NCI-H1417 treated with DMSO at 0.1 percent for 48 hours (cell line): ENCODE measurements around the gene SLC38A10.

Experiments
- DNase-seq: peaks from one replicate; lab custom pipeline; 2025; lab: John Stamatoyannopoulos, UW

The SLC38A10 gene

DNA sequence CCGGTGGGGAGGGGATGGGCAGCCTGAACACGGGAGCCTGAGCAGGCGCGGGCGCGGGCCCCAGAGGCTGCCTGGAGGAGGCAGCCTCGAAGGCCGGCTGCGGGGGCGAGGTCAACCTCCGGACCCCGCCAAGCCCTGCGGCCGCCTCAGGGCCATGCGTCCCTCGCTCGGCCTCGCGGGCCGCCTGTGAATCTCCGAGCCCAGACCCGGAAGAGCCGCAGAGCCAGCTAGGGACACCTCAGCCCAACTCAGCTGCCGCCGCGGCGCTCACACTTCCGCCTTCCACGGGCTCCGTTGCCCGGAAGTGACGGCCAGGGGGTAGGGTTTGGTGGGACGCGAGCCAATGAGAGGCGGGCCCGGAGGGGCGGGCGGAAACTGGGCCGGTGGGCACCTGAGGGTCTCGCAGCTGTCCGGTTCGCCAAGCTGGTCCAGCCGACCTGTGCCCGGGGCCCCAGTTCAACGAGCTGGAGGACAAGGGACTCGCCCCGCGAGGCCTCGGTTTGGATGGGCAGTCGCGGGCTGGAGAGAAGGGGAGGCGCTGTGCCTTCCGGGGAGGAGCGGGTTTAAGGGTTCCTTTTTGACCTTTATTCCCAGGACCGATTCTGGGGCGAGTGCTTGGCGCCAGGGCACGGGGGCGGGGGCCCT lies at the start of gene SLC38A10:
Gene SLC38A10 (minus strand): TSS at position 277 of the 645 bp plus-strand sequence. CDS start 386 bp downstream, outside the sequence.
- DNase-seq, result peak; percentile 26

DNA sequence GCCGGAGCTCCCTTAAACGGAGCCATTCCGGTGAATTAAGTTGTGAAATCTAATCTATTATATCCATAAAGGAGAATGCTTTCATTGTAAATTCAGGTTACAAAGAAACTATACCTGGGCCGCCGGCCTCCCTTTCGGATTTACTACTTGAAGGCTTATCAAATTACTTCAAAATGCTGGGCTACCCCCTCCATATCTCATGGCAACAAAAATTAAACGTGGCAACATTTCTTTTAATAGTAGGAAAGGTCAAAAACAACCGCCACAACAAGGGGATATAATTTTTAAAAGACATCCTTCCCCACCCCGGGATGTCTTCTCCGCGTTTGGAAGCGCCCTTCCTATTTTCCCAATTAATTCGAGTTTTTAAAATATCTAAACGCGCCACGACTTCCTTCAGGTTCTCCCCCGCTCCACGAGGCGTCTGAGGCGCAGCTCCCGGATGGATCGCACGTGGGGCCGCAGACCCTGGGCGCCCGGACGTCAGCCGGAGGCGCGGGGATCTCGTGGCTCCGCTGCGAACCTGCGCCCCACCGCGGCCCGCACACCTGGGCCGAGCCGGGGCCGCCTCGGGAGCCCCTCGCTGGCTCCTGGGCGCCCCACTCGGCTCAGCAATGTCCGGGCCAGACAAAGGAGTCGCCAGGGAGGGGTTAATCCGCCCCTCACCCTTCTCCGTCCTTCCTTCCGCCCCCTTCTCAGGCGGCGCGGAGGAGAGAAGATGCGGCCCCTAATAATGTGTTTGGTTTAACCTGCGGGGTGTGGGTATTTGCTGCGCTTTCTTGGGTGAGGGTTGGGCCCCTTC lies 47.4 kb upstream of the SLC38A10 start:
- DNase-seq, result no peak

DNA sequence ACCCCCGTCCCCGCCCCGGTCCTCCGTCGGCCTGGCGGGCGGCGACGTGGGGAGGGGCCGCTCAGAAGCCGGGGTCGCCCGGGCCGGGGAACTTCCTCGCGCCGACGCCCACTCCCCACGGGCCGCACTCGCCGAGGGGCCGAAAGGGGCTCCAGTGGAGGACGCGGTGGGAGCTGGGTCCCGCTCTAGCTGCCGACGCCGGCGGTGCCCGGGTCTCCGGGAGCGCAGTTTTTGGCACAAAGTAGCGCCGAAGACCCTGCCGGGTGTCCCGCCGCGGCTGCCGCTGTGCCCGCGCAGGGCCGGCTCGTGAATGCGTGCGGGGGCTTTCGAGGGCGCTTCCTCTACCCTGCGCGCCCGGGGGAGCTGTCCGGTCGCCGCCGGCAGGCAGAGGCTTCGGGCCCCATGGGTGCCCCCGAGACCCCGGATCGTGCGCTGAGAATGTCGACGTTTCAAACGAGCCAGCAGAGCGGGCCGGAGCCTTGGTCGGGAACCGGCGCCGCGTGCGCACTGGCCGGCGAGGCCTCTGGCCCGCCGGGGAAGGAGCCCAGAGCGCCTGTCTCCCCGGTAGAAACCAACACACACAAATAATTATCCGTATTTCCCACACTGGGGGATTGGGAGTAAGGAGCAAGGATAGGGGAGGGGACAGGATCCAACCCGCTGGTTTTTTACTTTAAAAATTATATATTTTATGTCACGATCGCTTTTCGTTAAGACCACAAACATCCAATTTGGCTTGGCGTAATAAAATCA lies 46.6 kb upstream of the SLC38A10 start:
- DNase-seq, result no peak

DNA sequence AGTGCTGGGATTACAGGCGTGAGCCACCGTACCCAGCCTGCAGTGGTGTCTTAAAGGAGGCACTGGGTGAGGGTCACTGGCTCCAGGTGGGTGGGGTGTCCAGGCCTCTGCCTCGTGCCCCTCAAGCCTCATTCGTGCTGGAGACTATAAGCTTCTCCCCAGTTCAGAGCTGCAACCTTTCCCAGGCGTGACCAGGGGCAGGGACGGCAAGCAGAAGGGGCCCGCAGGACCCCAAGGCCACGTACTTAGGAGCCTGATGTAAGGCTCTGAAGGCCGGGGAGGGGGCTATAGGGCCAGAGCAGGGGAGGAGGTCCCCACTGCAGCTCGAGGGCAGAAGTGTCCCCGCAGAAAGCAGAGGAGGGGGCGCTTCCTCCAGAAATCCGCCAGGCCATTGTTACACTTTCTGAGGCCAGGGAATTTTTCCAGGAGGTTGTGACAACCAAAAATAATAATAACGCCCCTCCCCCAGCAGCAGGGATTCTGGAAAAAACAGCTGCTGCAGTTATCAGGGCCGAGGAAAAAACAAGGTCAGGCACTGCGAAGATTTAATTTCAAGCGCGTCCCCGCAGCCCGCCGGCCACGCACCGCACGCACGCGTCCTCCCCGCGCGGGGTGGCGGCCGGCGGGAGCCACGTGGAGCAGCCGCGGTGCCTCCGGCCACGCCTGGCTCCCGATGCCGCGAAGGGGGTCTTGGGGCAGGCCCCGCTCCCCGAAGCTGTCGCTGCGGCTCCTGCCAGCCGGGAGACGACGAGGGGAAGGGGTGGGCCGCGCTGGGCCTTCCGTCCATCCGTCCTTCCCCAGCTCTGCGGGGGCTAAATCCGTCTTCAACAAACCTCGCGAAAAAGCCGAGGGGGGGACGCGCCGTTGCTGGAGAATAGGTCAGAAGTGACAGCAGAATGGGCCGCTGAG lies 45.8 kb upstream of the SLC38A10 start:
- no peak for DNase-seq

DNA sequence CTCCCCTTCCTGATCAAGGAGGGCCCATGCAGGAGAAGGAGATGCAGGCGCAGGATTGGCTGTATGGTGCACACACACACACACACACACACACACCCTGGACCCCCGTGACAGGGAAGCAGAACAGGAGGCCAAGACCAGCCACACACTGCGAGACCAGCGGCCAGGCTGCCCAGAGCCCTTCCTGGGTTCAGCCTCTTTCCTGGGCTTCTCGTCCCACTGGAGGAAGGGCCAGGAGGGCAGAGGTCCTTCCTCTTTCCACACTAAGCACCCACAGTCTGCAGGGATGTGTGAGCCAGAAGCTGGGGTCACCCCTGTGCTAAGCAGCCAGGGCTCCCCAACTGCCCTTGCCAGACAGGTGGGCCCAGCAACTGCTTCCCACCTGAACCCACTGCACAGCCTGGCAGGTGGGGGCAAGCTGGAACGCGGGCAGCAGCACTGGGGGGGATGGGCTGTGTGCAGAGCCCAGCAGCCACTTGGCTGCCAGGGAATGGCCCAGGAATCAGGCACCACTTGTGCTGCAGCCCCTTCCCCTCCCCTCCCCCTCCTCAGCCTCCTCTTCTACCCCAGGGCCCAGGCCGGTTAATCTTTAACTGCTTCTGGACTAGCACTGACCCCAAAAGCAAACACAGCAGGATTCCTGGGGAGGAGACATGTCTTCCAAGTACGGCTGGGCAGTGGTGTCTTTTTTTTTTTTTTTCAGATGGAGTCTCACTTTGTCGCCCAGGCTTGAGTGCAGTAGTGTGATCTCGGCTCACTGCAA lies 44.6 kb upstream of the SLC38A10 start:
- no peak for DNase-seq

DNA sequence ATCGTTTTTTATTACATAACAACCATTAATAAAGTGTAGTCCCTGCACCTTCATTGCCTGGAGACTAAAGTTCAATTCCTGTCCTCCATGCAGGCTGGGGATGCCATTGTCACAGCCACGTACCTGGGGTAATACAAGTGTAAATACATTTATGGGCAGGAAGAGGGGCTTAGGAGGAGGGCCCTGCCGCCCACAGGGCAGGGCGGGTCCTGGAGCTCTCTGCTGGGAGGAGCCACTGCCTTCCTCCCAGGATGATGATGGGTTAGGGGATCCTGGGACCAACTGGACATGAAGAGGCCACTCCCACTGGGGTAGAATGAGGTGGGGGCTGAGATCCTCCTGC lies 44.1 kb upstream of the SLC38A10 start:
- no peak for DNase-seq

DNA sequence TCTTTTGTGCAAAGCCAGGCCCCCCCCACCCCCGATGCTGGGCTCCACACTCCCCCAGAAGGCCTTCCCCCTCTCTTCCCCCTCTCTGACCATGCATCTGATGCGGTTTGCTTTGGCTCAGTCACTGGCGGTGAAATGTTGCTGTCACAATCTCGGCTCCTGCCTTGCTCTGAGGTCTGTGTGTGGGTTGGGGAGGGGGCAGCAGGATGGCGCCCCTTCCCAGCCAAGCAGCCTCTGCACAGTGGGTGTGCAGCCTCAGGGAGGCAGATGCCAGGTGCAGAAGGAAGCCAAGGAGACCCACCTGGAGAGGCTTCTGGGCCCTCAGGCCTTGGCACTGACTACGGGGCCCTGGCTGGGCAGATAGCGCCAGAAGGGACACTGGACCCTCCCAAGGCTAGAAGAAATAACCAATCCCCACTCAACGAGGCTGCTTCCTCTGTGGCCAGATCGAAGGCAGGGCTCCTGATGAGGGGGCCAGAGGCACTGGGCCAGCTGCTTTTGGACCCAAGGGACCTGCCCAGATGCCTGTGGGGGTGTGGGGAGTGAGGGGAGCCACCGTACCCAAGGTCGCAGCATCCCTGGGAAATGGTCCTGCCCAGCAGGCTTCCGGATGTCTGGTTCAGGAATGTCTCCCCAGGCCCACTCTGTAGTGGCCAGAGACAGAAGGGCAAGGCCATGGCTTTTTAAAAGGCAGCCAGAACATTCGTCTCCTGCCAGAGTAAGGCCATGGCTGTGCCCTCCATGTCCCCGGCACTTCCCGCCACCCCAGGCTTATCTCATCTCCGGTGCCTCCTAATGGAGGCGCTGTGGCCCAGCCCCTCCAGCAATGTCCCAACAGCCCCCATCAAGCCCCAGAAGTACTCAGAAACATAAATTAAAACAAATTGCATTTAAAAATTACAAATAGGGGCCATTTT lies 43.4 kb upstream of the SLC38A10 start:
- DNase-seq, result no peak

DNA sequence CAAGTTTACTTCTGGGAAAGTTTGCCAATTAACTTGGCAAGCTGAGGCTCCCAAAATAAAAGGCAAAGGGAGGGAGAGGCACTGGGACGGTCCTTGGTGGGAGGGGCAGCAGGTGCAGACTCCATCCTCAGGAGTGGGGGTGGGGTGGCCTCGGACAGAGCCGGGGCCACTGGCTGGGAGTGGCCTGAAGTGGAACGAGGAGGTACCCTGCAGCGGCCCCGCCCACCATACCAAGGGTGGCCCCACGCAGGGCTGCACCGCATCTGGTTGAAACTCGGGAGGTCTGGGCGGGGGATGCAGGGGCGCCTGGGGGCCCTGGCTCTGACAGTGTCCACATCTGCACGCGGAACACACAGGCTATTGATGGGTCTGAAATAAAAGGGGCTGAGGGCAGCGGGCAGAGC lies 42.4 kb upstream of the SLC38A10 start:
- DNase-seq, result no peak

DNA sequence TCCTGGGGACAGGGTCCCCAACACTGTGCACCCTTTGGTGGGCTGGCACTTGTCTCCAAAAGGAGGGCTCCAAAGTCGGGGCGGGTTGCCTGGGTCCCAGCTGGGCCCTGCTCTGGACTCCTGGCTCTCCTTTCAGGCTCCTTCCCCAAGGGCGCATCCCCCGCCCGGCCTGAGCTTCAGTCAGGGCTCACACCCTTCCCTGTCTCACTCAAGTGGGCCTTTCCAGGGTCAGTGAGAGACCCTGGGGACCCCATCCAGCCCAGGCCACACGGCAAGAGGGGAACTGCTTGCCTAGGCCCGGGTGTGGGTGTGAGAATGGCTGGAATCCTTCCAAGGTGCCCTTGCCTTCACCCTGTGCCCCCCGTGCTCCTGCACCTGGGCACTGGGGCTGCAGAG lies 41.8 kb upstream of the SLC38A10 start:
- no peak for DNase-seq

DNA sequence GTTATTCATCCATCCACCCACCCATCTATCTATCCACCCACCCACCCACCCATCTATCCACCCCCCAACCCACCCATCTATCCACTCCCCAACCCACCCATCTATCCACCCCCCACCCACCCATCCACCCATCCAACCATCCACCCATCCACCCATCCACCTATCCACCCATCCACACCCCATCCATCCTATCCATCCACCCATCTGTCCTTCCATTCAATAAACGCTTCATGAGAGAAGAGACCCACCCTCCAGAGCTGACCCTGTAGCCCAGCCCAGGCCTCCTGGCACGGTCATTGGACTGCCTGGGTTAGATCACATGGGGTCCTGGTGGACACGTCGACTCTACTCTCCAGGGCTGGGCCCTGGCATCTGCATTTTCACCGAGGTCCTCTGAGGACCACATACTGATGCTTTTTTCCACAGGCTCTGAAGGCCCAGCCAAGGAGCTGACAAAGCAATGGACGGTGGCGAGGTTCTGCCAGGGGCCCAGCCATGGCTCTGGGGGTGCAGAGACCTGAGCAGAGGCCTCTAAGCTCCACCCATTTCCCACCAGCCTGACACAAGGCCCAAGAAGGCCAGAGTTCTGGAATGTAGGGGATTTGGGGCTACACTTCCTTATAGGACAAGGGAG lies 41.3 kb upstream of the SLC38A10 start:
- no peak for DNase-seq

DNA sequence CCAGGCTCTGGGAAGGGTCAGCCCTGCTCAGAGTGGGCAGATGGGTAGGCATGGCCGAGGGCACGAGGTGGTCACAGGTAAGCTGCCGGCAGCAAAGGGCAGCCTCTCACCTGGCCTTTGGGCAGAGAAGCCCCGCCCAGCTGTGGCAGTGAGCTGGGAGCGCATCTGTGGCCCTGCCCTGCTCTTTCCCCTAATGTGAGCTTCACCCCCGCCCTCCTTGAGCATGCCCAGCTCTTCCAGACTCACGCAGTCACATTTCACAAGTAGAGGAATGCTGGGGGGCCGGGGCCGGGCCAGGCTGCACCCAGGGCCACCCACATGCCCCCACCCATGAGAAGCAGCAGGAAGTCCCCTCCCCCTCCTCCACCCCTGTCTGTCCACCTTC lies 40.7 kb upstream of the SLC38A10 start:
- DNase-seq, result no peak

DNA sequence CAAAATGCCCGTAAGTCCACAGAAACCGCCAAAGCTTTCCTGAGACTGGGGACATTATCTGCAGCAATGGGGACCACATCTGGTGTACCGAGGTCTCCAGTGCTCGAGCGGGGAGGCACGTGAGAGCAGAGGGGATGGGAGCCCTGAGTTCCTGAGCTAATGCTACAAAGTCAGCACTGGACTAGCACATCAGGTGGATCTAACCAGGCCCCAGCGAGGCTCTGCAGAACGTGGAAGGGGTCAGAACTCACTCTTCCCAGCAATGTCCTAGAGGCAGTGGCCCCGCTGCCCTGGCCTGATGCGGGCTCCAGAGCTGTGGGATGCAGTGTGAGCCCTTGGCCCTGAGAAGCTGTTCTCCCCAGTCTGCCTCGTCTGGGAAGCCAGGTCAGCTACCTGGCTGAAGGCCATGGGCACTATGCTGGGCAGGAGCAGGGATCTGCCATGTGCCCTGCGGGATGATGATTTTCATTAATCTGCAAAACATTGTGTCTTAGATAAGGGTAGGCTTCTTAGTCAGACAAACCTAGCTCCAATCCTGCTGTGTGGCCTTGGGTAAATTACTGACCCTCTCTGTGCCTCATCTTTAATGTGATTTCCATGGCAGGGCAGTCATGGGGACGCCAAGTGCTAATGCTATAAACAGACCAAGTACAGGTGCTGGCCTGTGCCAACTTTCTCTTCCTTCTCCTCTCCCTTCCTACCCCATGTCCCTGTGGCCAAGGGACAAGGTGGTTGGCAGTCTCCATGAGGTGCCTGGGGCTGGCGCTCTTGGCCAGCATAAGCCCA lies 40.1 kb upstream of the SLC38A10 start:
- no peak for DNase-seq

DNA sequence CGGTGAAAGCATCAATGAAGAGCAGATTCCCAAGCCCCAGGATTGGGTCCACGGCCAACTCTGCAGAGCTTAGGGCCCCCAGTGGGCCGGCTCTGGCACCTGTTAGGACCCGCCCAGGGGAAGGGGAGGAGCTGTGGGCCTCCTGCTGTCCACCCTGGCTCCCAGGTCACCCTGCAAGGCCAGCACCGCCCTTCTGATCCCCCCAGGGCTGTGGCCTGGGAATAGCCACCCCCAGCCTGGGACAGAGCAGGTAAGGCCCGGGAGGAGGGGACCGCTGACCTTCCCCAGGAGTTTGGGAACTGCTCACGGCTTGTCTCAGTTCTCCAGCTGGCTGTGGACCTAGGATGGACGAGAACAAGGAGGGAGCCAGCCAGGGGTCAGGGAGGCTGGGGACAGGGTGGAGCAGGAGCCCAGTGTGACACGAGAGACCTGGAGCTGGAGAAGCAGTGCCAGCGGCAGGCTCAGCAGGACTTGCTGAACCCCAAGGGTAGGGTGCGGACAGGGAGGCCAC lies 39.3 kb upstream of the SLC38A10 start:
- no peak for DNase-seq

DNA sequence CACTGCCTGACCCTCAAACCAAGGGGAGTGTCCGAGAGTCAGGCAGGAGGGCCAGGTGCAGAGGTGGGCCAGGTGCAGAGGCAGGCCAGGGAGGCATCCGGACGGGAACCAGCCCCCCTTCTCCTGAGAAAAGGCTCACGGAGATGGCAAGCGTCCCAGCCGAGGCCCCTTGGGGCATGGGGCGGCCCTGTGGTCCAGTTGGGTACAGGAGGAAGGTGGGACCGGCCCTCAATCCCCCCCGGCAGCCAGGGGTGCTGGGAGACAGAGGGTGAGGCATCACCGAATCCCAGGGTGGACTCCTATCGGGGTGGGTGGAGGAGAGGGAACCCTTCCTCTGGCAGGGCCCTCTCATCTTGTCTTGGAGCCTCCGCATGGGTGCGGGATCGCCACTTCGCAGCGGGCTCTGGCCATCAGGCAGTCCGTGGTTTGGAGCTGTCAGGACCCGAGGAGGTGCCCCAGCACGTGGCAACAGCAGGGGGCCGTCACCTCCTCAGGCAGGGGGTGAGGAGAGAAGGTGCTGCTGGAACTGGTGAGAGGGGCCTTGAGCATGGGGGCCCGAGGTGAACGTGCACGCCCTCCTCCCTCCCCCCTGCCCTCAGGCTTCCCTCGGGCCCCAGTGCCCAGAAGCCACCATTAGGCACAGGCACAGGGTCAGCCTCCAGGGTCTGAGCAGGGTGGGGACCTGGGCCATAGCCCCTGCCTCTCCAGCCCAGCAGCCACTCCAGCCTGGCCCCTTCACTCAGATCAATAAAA lies 38.7 kb upstream of the SLC38A10 start:
- no peak for DNase-seq

DNA sequence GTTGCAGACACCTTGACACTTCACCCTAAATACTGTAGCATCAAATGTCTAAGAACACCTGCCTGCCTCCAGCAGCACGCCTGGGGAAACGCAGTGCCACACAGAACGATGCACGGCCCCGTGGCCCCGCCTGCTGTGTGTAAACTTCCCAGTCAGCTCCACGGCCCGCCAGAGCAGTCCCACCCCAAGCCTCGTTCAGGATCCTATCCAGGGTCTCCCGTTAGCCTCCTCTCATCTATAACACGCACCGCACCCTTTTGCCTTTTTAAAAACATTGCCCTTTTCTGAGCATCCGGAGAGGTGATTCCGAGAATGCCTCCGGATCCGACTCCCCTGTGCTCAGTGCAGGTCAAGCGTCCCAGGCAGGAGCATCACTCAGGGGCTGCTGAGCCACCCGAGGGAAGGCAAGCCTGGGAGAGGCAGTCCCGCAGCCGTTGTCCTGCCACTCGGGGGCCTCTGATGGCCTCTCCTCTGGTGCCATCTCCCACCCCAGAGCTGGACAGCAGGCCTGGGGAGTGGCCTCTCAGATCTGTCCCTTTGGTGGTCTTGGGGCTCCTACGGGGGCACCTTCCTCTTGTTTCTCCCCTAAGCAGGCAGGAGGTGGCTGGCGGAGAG lies 37.9 kb upstream of the SLC38A10 start:
- no peak for DNase-seq

DNA sequence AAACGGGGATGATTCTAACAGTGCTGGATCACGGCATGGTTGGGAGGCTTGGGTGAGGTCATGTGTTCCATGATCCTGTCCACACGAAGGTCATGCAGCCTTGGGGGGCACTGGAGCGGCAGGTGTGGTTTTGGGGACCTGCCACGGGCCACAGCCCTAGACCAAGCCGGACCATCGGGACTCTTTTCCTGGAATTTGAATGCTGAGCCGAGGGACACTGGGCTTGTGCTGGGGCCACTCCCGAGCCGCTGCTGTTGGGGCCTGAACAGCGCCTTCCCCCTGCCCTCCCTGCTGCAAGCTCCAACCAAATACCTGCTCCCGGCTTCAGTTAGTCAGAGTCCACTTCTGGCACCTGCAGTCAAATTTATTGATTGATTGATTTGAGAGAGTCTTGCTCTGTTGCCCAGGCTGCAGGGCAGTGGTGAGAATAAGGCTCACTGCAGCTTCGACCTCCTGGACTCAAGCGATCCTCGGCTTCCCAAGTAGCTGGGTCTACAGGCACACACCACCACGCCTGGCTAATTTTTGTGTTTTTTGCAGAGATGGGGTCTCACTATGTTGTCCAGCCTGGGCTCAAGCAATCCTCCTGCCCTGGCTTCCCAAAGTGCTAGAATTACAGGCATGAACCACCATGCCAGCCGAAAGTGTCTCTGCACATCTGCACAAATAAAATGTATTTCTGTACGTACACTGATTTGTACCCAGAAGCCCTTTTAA lies 37.2 kb upstream of the SLC38A10 start:
- DNase-seq, result no peak

DNA sequence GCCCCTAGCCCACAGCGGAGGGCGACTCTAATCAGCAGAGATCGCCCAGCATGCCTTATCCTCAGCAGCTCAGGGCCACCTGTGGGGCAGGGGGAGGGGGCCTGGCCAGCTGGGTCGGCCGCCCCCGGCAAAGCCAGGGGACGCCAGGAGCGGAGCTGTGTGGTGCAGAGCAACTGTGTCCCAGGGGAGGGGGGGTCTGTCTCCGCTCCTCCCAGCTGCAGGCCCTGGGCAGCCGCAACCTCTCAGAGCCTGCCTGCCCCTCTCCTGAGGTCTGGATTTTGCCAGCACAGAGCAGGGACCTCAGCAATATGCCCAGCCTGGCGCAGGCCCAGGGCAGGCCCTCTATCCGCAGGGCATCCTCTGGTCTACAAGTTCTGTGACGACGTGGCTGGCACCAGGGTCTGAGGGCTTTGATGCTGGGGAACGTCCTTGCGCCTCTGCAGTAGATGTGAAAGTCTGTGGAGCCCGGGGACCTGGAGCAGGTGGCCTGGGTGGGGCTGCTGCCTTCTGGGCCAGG lies 36.5 kb upstream of the SLC38A10 start:
- no peak for DNase-seq
